ENCODE data around the gene EML1.

Gene EML1

DNA sequence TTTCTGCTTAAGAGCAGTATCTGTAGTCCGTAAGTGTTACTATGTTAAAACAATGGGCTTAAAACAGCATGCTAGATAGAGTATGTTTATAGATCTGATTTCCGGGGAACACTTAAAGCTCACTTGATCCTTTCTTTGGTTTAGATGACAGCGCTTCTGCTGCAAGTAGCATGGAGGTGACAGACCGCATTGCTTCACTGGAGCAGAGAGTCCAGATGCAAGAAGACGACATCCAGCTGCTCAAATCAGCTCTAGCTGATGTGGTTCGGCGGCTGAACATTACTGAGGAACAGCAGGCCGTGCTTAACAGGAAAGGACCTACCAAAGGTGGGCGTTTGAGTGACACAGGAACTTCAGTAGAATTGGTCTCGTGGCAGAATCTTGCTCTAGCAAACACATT is 57.5 kb downstream of the EML1 start:
- peaks cover 1% of the 10 kb centered on the region; the same call in 1 of the 2 replicates for H3K4me1 ChIP-seq (ENCODE audit: control insufficient read depth, insufficient read depth, low read length)
- H3K9me3 ChIP-seq (ENCODE audit: control insufficient read depth, insufficient read depth, low read length): no peaks in the 10 kb centered on the region
- DNase-seq (ENCODE audit: low read depth, low spot score): no peak
- no peaks in the 10 kb centered on the region for H3K27me3 ChIP-seq (ENCODE audit: control insufficient read depth, insufficient read depth, low read length)
- no peak overlapping the region for H3K4me3 ChIP-seq (ENCODE audit: low read length)
- H3K36me3 ChIP-seq (ENCODE audit: control insufficient read depth, insufficient read depth, low read length): no peaks in the 10 kb centered on the region
- no peak overlapping the region for H3K27ac ChIP-seq (ENCODE audit: low read length)
- no CpG with 5 or more reads among the region's 10 CpGs for WGBS (ENCODE audit: insufficient coverage, insufficient read length)

DNA sequence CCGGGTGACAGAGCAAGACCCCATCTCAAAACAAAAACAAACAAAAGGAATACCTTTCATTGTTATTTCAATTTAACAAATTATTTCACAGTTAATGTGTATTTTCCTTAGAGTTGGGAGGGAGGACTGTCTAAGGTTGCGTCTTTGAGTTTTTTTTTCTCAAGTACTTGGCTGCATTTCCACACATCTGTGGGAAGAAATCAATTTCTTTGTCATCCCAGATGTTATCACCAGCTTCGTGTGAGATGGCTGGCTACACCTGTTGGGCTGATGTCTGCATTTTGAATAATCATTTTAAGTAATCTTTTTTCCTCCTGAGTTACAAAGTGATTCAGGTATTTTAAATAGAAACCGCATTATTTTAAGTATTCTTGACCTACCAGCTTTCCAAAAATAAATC is 59.4 kb downstream of the EML1 start:
- Histone ChIP-seq H3K36me3 (ENCODE audit: control insufficient read depth, insufficient read depth, low read length) (no peaks in the 10 kb centered on the region), H3K27me3 (ENCODE audit: control insufficient read depth, insufficient read depth, low read length) (no peaks in the 10 kb centered on the region), H3K9me3 (ENCODE audit: control insufficient read depth, insufficient read depth, low read length) (no peaks in the 10 kb centered on the region), H3K4me1 (ENCODE audit: control insufficient read depth, insufficient read depth, low read length) (peaks cover 1% of the 10 kb centered on the region; the same call in 1 of the 2 replicates), H3K27ac (ENCODE audit: low read length) (no peak overlapping the region), H3K4me3 (ENCODE audit: low read length) (no peak overlapping the region)
- DNase-seq (ENCODE audit: low read depth, low spot score): no peak
- WGBS (ENCODE audit: insufficient coverage, insufficient read length): no CpG with 5 or more reads among the region's 4 CpGs

DNA sequence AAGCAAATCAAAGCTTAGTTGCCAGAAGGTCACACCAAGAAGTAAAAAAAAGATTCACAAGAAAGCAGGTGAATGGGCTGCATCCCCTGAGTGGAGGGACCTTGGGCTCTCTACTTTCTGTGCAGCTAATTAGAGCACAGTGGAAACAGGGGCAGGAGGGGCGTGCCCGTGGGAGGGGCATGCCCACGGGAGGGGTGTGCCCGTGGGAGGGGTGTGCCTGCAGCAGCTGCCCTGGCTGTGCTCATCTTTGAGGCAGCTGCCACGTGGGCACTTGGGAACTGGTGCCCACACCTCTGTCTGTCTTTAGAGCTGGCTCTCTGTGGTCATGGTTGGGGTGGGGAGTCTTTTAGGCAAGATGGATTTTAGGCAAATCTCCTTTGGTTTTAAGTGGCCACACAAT is 60.0 kb downstream of the EML1 start:
- H3K4me1 ChIP-seq (ENCODE audit: control insufficient read depth, insufficient read depth, low read length): peaks cover 1% of the 10 kb centered on the region; the same call in 1 of the 2 replicates
- H3K36me3 ChIP-seq (ENCODE audit: control insufficient read depth, insufficient read depth, low read length): no peaks in the 10 kb centered on the region
- H3K9me3 ChIP-seq (ENCODE audit: control insufficient read depth, insufficient read depth, low read length): no peaks in the 10 kb centered on the region
- WGBS (ENCODE audit: insufficient coverage, insufficient read length): no CpG with 5 or more reads among the region's 5 CpGs
- no peak overlapping the region for H3K27ac ChIP-seq (ENCODE audit: low read length)
- H3K27me3 ChIP-seq (ENCODE audit: control insufficient read depth, insufficient read depth, low read length): no peaks in the 10 kb centered on the region
- H3K4me3 ChIP-seq (ENCODE audit: low read length): no peak overlapping the region
- DNase-seq (ENCODE audit: low read depth, low spot score): no peak

DNA sequence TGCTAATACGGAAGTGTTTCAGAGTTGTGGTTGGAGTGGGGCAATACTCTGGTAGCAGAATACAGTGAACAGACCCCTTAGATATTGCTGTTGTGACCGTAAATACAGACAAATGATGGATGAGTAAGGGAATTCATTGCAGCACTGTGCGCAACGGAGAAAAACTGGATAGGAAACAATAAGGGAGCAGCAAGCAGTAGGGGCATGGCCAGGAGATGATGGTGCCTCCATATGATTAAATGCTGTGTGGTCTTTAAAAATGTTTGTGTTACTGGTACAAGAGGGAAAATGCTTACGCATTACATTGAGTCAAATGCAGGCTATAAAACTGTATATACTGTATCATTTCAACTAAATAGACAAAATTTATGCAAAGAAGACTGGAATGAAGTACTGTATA is 61.6 kb downstream of the EML1 start:
- Histone ChIP-seq H3K27ac (ENCODE audit: low read length) (no peak overlapping the region), H3K9me3 (ENCODE audit: control insufficient read depth, insufficient read depth, low read length) (no peaks in the 10 kb centered on the region), H3K36me3 (ENCODE audit: control insufficient read depth, insufficient read depth, low read length) (no peaks in the 10 kb centered on the region), H3K4me3 (ENCODE audit: low read length) (no peak overlapping the region), H3K27me3 (ENCODE audit: control insufficient read depth, insufficient read depth, low read length) (no peaks in the 10 kb centered on the region), H3K4me1 (ENCODE audit: control insufficient read depth, insufficient read depth, low read length) (peaks cover 1% of the 10 kb centered on the region; the same call in 1 of the 2 replicates)
- WGBS (ENCODE audit: insufficient coverage, insufficient read length): no CpG with 5 or more reads among the region's 5 CpGs
- DNase-seq (ENCODE audit: low read depth, low spot score): no peak

DNA sequence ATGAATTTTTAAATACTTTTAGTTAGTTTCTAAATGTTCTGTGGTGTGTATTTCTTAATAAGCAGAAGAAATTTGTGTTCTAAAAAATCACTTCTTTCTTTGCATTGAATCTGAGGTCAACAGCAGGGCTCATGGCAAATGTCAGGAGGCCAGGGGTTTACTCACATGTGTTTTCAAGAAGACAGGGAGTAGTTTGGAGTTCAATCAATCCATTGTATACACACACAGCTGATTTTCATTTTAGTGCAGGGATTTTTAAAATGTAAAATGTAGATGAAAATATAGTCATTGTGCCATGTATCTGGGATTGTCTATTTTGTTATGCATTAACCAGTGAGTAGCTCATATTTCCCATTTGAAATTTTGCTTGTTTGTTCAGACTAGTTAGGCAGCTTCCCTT is 62.1 kb downstream of the EML1 start:
- H3K4me1 ChIP-seq (ENCODE audit: control insufficient read depth, insufficient read depth, low read length): peaks cover 1% of the 10 kb centered on the region; the same call in 1 of the 2 replicates
- H3K27ac ChIP-seq (ENCODE audit: low read length): no peak overlapping the region
- H3K36me3 ChIP-seq (ENCODE audit: control insufficient read depth, insufficient read depth, low read length): no peaks in the 10 kb centered on the region
- no peak for DNase-seq (ENCODE audit: low read depth, low spot score)
- H3K4me3 ChIP-seq (ENCODE audit: low read length): no peak overlapping the region
- no peaks in the 10 kb centered on the region for H3K27me3 ChIP-seq (ENCODE audit: control insufficient read depth, insufficient read depth, low read length)
- H3K9me3 ChIP-seq (ENCODE audit: control insufficient read depth, insufficient read depth, low read length): no peaks in the 10 kb centered on the region

DNA sequence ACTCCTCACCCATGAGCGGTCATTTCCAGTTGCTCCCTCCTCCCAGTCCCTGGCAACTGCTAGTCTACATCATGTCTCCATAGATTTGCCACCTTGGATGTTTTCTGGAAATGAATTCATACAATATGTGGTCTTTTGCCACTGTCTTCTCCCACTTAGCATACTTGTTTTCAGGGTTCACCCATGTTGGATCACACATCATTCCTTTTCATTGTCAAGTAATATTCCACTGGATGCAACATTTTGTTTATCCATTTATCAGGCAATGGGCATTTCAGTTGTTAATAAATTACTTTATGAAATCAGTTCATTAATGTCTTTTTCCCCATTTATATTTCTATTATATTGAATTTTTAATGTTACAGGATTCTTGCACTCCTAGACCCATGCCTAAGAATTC is 64.3 kb downstream of the EML1 start:
- Histone ChIP-seq H3K27me3 (ENCODE audit: control insufficient read depth, insufficient read depth, low read length) (no peaks in the 10 kb centered on the region), H3K4me3 (ENCODE audit: low read length) (no peak overlapping the region), H3K27ac (ENCODE audit: low read length) (no peak overlapping the region), H3K4me1 (ENCODE audit: control insufficient read depth, insufficient read depth, low read length) (no peaks in the 10 kb centered on the region), H3K36me3 (ENCODE audit: control insufficient read depth, insufficient read depth, low read length) (no peaks in the 10 kb centered on the region), H3K9me3 (ENCODE audit: control insufficient read depth, insufficient read depth, low read length) (no peaks in the 10 kb centered on the region)
- WGBS (ENCODE audit: insufficient coverage, insufficient read length): no CpG with 5 or more reads among the region's 1 CpG
- no peak for DNase-seq (ENCODE audit: low read depth, low spot score)

DNA sequence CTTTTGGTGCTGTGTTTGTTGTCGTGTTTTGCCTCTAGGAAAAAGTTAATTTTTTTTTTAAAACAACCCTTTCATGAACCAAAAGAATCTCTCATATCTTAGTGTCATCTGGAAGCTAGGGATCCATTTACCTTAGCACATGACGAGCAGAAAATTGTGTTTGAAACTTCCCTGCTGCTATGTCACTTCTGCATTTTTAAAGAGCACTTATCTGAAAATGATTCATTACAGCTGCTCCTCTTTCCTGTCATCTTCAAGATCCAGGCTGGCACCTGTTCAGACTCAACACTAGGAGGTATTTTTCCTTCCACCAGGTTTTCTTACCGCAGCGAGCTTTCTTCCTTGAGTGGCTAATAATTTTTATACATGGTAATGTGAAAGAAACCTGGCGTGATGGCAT is 67.0 kb downstream of the EML1 start:
- no peak overlapping the region for H3K27ac ChIP-seq (ENCODE audit: low read length)
- no CpG with 5 or more reads among the region's 5 CpGs for WGBS (ENCODE audit: insufficient coverage, insufficient read length)
- DNase-seq (ENCODE audit: low read depth, low spot score): no peak
- H3K4me1 ChIP-seq (ENCODE audit: control insufficient read depth, insufficient read depth, low read length): no peaks in the 10 kb centered on the region
- no peak overlapping the region for H3K4me3 ChIP-seq (ENCODE audit: low read length)
- H3K9me3 ChIP-seq (ENCODE audit: control insufficient read depth, insufficient read depth, low read length): no peaks in the 10 kb centered on the region
- no peaks in the 10 kb centered on the region for H3K27me3 ChIP-seq (ENCODE audit: control insufficient read depth, insufficient read depth, low read length)
- H3K36me3 ChIP-seq (ENCODE audit: control insufficient read depth, insufficient read depth, low read length): no peaks in the 10 kb centered on the region

DNA sequence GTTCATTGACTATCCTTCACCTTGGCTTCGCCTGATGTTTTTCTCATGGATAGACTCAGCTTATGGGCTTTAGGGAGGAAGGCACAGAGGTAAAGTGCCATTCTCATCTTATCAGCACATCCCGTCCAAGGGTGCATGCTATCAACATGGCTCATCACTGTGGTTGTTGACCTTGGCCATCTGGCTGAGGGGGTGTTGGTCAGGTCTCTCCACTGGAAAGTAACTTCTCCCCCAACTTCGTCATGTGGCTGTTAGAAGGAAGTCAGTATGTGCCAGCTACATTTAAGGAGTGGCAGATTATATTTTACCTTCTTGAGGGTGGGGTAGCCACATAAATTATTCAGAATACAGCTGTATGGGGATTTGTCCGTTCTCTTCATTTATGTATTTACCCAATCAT is 68.9 kb downstream of the EML1 start:
- WGBS (ENCODE audit: insufficient coverage, insufficient read length): no CpG with 5 or more reads among the region's 4 CpGs
- no peak for DNase-seq (ENCODE audit: low read depth, low spot score)
- no peak overlapping the region for H3K4me3 ChIP-seq (ENCODE audit: low read length)
- H3K27me3 ChIP-seq (ENCODE audit: control insufficient read depth, insufficient read depth, low read length): no peaks in the 10 kb centered on the region
- no peaks in the 10 kb centered on the region for H3K36me3 ChIP-seq (ENCODE audit: control insufficient read depth, insufficient read depth, low read length)
- no peaks in the 10 kb centered on the region for H3K9me3 ChIP-seq (ENCODE audit: control insufficient read depth, insufficient read depth, low read length)
- H3K4me1 ChIP-seq (ENCODE audit: control insufficient read depth, insufficient read depth, low read length): no peaks in the 10 kb centered on the region
- no peak overlapping the region for H3K27ac ChIP-seq (ENCODE audit: low read length)

DNA sequence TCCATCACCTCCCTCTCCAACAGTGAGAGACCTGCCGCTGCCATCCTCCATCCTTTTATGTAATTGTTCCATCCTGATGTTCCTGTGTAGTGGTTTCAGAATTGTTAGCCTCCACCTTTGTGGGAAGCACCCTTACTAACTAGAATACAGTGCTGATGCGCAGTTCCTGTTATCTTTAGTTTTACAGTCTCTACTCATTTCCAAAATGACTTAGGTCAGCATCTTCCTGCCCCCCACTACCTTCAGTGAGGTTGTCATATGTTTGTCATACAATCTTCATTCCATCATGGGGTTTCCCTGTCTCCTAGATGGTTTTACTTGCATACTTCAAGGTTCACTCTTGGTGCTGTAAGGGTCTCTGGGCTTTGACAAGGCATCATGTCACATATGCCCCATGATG is 69.8 kb downstream of the EML1 start:
- no peak overlapping the region for H3K27ac ChIP-seq (ENCODE audit: low read length)
- no peaks in the 10 kb centered on the region for H3K36me3 ChIP-seq (ENCODE audit: control insufficient read depth, insufficient read depth, low read length)
- DNase-seq (ENCODE audit: low read depth, low spot score): no peak
- no peaks in the 10 kb centered on the region for H3K27me3 ChIP-seq (ENCODE audit: control insufficient read depth, insufficient read depth, low read length)
- WGBS (ENCODE audit: insufficient coverage, insufficient read length): no CpG with 5 or more reads among the region's 2 CpGs
- no peaks in the 10 kb centered on the region for H3K4me1 ChIP-seq (ENCODE audit: control insufficient read depth, insufficient read depth, low read length)
- no peaks in the 10 kb centered on the region for H3K9me3 ChIP-seq (ENCODE audit: control insufficient read depth, insufficient read depth, low read length)
- H3K4me3 ChIP-seq (ENCODE audit: low read length): no peak overlapping the region

DNA sequence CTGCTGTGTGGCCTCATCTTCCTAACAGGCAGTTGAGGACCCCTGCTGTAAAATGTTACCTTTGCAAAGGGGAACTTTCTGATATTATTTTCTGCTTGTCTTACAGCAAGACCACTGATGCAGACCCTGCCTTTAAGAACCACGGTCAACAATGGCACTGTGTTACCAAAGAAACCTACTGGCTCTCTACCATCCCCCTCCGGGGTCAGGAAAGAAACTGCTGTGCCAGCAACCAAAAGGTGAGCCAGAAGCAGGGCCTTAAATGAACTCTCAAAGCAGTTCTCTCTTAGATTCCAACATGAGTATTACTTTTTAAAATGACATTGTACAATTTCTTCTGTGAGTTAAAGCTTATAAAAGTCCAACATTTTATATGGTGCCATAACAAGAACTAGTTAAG is 72.2 kb downstream of the EML1 start:
- Histone ChIP-seq H3K9me3 (ENCODE audit: control insufficient read depth, insufficient read depth, low read length) (no peaks in the 10 kb centered on the region), H3K27ac (ENCODE audit: low read length) (no peak overlapping the region), H3K4me3 (ENCODE audit: low read length) (no peak overlapping the region), H3K27me3 (ENCODE audit: control insufficient read depth, insufficient read depth, low read length) (no peaks in the 10 kb centered on the region), H3K36me3 (ENCODE audit: control insufficient read depth, insufficient read depth, low read length) (no peaks in the 10 kb centered on the region), H3K4me1 (ENCODE audit: control insufficient read depth, insufficient read depth, low read length) (no peaks in the 10 kb centered on the region)
- no CpG with 5 or more reads among the region's 2 CpGs for WGBS (ENCODE audit: insufficient coverage, insufficient read length)
- no peak for DNase-seq (ENCODE audit: low read depth, low spot score)

DNA sequence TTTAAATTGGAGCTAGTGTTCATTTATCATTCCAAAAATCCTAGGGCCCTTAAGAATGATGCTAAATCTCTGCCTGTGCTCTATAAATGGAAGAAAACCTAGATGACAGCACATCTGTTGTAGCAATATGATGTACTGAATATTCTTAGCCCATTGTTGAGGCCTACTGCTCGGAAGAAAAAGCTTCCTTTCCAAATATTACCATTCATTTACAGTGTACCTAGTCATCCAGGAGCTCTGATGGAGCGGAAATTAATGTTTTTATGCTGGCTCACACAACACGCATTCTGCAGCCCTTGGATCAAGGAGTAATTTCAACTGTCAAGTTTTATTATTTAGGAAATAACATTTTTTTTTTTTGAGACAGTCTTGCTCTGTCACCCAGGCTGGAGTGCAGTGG is 77.4 kb downstream of the EML1 start:
- no CpG with 5 or more reads among the region's 3 CpGs for WGBS (ENCODE audit: insufficient coverage, insufficient read length)
- no peaks in the 10 kb centered on the region for H3K27me3 ChIP-seq (ENCODE audit: control insufficient read depth, insufficient read depth, low read length)

More for the DNA sequence above, 77.4 kb downstream of the EML1 start:
- Histone ChIP-seq H3K27ac (ENCODE audit: low read length) (no peak overlapping the region), H3K9me3 (ENCODE audit: control insufficient read depth, insufficient read depth, low read length) (no peaks in the 10 kb centered on the region), H3K4me3 (ENCODE audit: low read length) (no peak overlapping the region), H3K36me3 (ENCODE audit: control insufficient read depth, insufficient read depth, low read length) (no peaks in the 10 kb centered on the region), H3K4me1 (ENCODE audit: control insufficient read depth, insufficient read depth, low read length) (peaks cover 4% of the 10 kb centered on the region; the same call in 1 of the 2 replicates)
- DNase-seq (ENCODE audit: low read depth, low spot score): no peak
